Right renal pelvis (tissue), 4 donors: Measurements from ENCODE around the gene CD99L2. TPM values are rescaled to one million over a fixed set of nuclear protein-coding genes. Genes with fewer than 3 reads are reported as not detected.
"Not testable (repeated sequence)": the region's sequence is repeated elsewhere in the genome, so short reads cannot be mapped to it uniquely, and the experiment has no call there.

Source experiments
- DNase-seq, 4 donors: peaks; one replicate each; pipeline ENCODE4 v3.0.0-alpha.2; 2013; ENCODE audit warnings: low read depth in 4 of 4, low spot score in 3 of 4, missing footprints in 1 of 4
- polyA plus RNA-seq, 4 donors: library from polyadenylated mRNA; unstranded; fragments of 120-200 nt; gene quantifications; one replicate each; pipeline ENCODE4 v1.2.1, GENCODE V29; 2013; ENCODE audit not compliant: insufficient read length in 4 of 4

Gene CD99L2
- polyA plus RNA-seq, 4 donors = 40.5 to 47.2 (median 44.1) TPM

GRCh38 chrX:150897421-150898320 is 797 bp downstream of the CD99L2 start:
- peak in 2 of 4 donors; percentile 5 to 15 for DNase-seq

- DNase-seq = no peak
Observed at GRCh38 chrX:150896632-150897031, 1.8 kb downstream of the CD99L2 start.

- no peak for DNase-seq
Observed at GRCh38 chrX:150893936-150894335, 4.5 kb downstream of the CD99L2 start.

- DNase-seq = no peak
Observed at GRCh38 chrX:150889131-150889530, 9.3 kb downstream of the CD99L2 start.

- no peak for DNase-seq
Observed at GRCh38 chrX:150887906-150888465, 10.5 kb downstream of the CD99L2 start.

- DNase-seq = not testable (repeated sequence)
Observed at GRCh38 chrX:150887268-150887667, 11.2 kb downstream of the CD99L2 start.

GRCh38 chrX:150886381-150886780 is 12.1 kb downstream of the CD99L2 start:
- no peak for DNase-seq

- DNase-seq = no peak
Observed at GRCh38 chrX:150880808-150881165, 17.7 kb downstream of the CD99L2 start.

GRCh38 chrX:150879855-150880807 is 18.3 kb downstream of the CD99L2 start:
- no peak for DNase-seq

GRCh38 chrX:150875621-150876020 is 22.8 kb downstream of the CD99L2 start:
- DNase-seq = not testable (repeated sequence)

- no peak for DNase-seq
Observed at GRCh38 chrX:150874448-150874847, 24.0 kb downstream of the CD99L2 start.

- no peak for DNase-seq
Observed at GRCh38 chrX:150873616-150874015, 24.9 kb downstream of the CD99L2 start.

GRCh38 chrX:150872773-150873336 is 25.6 kb downstream of the CD99L2 start:
- no peak for DNase-seq

- no peak for DNase-seq
Observed at GRCh38 chrX:150871341-150871811, 27.1 kb downstream of the CD99L2 start.

- DNase-seq = no peak
Observed at GRCh38 chrX:150870487-150871340, 27.8 kb downstream of the CD99L2 start.

GRCh38 chrX:150870029-150870428 is 28.4 kb downstream of the CD99L2 start:
- no peak for DNase-seq

GRCh38 chrX:150869450-150869849 is 29.0 kb downstream of the CD99L2 start:
- no peak for DNase-seq

GRCh38 chrX:150868625-150869024 is 29.8 kb downstream of the CD99L2 start:
- no peak for DNase-seq

- DNase-seq = no peak
Observed at GRCh38 chrX:150864127-150864526, 34.3 kb downstream of the CD99L2 start.

- DNase-seq = no peak
Observed at GRCh38 chrX:150863191-150863590, 35.3 kb downstream of the CD99L2 start.
